ENCODE data around the gene RGS19. TPM values are rescaled to one million over a fixed set of nuclear protein-coding genes. Genes with fewer than 3 reads are reported as not detected.

The RGS19 gene
- total RNA-seq, 1 experiment from 2014 or later: 16.4 TPM

GRCh38 chr20:64108731-64109681 lies 29.7 kb upstream of the RGS19 start:
- Histone ChIP-seq H3K4me3 (ENCODE audit: low read depth, low read length, poor library complexity, severe bottlenecking) (no peak overlapping the region), H3K4me1 (ENCODE audit: insufficient read depth, low read length, poor library complexity, severe bottlenecking) (no peaks in the 10 kb centered on the region), H3K36me3 (ENCODE audit: insufficient read depth, low read length, poor library complexity, severe bottlenecking) (no peaks in the 10 kb centered on the region), H3K9me3 (ENCODE audit: low read depth, low read length, poor library complexity, severe bottlenecking) (no peaks in the 10 kb centered on the region), H3K27ac (ENCODE audit: low read depth, low read length, poor library complexity, severe bottlenecking) (no peak overlapping the region), H3K27me3 (replicated peaks; ENCODE audit: insufficient read depth, low read depth, low read length, poor library complexity) (no peaks in the 10 kb centered on the region)
- DNase-seq (ENCODE audit: low spot score): no peak
- TF ChIP-seq EZH2 (IDR thresholded peaks at IDR 0.05; ENCODE audit: borderline replicate concordance, low read depth, low read length, poor library complexity, severe bottlenecking): no peak
- TF ChIP-seq CTCF (conservative IDR thresholded peaks at IDR 0.05; ENCODE audit: low read depth, low read length): no peak
- no TSS peak for BruUV-seq (replicated peaks)
- intact Hi-C loops (cut with micrococcal nuclease; ENCODE audit: unreplicated experiment): no loop called here
- ChIA-PET POLR2A (ENCODE audit: low non-redundant PET) (no interaction called here), CTCF (no interaction called here)

- H3K4me1 ChIP-seq (ENCODE audit: insufficient read depth, low read length, poor library complexity, severe bottlenecking): no peaks in the 10 kb centered on the region
- H3K36me3 ChIP-seq (ENCODE audit: insufficient read depth, low read length, poor library complexity, severe bottlenecking): no peaks in the 10 kb centered on the region
- peaks cover 9% of the 10 kb centered on the region for H3K27me3 ChIP-seq (replicated peaks; ENCODE audit: insufficient read depth, low read depth, low read length, poor library complexity)
- ChIA-PET CTCF (no interaction called here), POLR2A (ENCODE audit: low non-redundant PET) (no interaction called here)
- TF ChIP-seq EZH2 (IDR thresholded peaks at IDR 0.05; ENCODE audit: borderline replicate concordance, low read depth, low read length, poor library complexity, severe bottlenecking): no peak
- TF ChIP-seq CTCF (conservative IDR thresholded peaks at IDR 0.05; ENCODE audit: low read depth, low read length): no peak
- no peaks in the 10 kb centered on the region for H3K9me3 ChIP-seq (ENCODE audit: low read depth, low read length, poor library complexity, severe bottlenecking)
- no peak for DNase-seq (ENCODE audit: low spot score)
- no peak overlapping the region for H3K27ac ChIP-seq (ENCODE audit: low read depth, low read length, poor library complexity, severe bottlenecking)
- H3K4me3 ChIP-seq (ENCODE audit: low read depth, low read length, poor library complexity, severe bottlenecking): no peak overlapping the region
- intact Hi-C loops (cut with micrococcal nuclease; ENCODE audit: unreplicated experiment): no loop called here
- no TSS peak for BruUV-seq (replicated peaks)
Observed at GRCh38 chr20:64107736-64108457, 28.6 kb upstream of the RGS19 start.

- Histone ChIP-seq H3K27me3 (replicated peaks; ENCODE audit: insufficient read depth, low read depth, low read length, poor library complexity) (peaks cover 16% of the 10 kb centered on the region), H3K36me3 (ENCODE audit: insufficient read depth, low read length, poor library complexity, severe bottlenecking) (no peaks in the 10 kb centered on the region), H3K4me3 (ENCODE audit: low read depth, low read length, poor library complexity, severe bottlenecking) (no peak within 1 kb of the TSS), H3K27ac (ENCODE audit: low read depth, low read length, poor library complexity, severe bottlenecking) (no peak within 1 kb of the TSS), H3K9me3 (ENCODE audit: low read depth, low read length, poor library complexity, severe bottlenecking) (no peaks in the 10 kb centered on the region), H3K4me1 (ENCODE audit: insufficient read depth, low read length, poor library complexity, severe bottlenecking) (no peaks in the 10 kb centered on the region)
- POLR2A ChIA-PET (ENCODE audit: low non-redundant PET): no interaction called here
- CTCF ChIA-PET: no interaction called here
- intact Hi-C loops (cut with micrococcal nuclease; ENCODE audit: unreplicated experiment): no loop called here
- DNase-seq (ENCODE audit: low spot score): no peak
- TF ChIP-seq CTCF (conservative IDR thresholded peaks at IDR 0.05; ENCODE audit: low read depth, low read length) (no peak), EZH2 (IDR thresholded peaks at IDR 0.05; ENCODE audit: borderline replicate concordance, low read depth, low read length, poor library complexity, severe bottlenecking) (no peak)
- no TSS peak for BruUV-seq (replicated peaks)
Observed at GRCh38 chr20:64106981-64107735, 27.8 kb upstream of the RGS19 start, which contains the start of gene NPBWR2. Gene NPBWR2 (minus strand): TSS chr20:64107565. CDS start chr20:64106831, 734 bp downstream.
